K562 (cell line): Measurements from ENCODE around the gene COL8A2. TPM values are rescaled to one million over a fixed set of nuclear protein-coding genes. Genes with fewer than 3 reads are reported as not detected.

Experiments
- DIDO1 ChIP-seq: fragments of 450-650 bp; IDR thresholded peaks from 2 replicates; pipeline ENCODE4 v1.6.1; 2016; ENCODE audit warnings: low read depth, missing biosample characterization, missing genetic modification characterization
- EP300 ChIP-seq: IDR thresholded peaks from 2 replicates; pipeline ENCODE4 v1.6.1; 2012; ENCODE audit warnings: low read length, improper control_type of control experiment
- FOSL1 ChIP-seq: fragments of 200-800 bp; sonication (Bioruptor generic); conservative IDR thresholded peaks from 2 replicates; pipeline ENCODE4 v1.6.1; 2016; ENCODE audit warnings: missing genetic modification characterization, missing compliant biosample characterization
- FOXP1 ChIP-seq: sonication (generic); formaldehyde crosslinking; IDR thresholded peaks from 2 replicates; pipeline ENCODE4 v1.8.0; 2022; ENCODE audit warnings: mild to moderate bottlenecking, missing genetic modification reagents
- MAZ ChIP-seq, 2 experiments: fragments of 450-650 bp in 1 of 2; sonication (generic) in 1 of 2; formaldehyde crosslinking; IDR thresholded peaks in 1 of 2; conservative IDR thresholded peaks in 1 of 2; 2 replicates each; pipeline versions ENCODE4 v1.4.0 to v1.5.0; 2020; ENCODE audit warnings: mild to moderate bottlenecking in 1 of 2, missing genetic modification reagents in 1 of 2
- STAT5B ChIP-seq: fragments of 250-450 bp; sonication (Bioruptor Pico); IDR thresholded peaks from 2 replicates; pipeline ENCODE4 v1.8.0; 2021; ENCODE audit warnings: mild to moderate bottlenecking, inconsistent platforms
- TAL1 ChIP-seq: fragments of 450-650 bp; IDR thresholded peaks from 2 replicates; pipeline ENCODE4 v1.6.1; 2016; ENCODE audit warnings: mild to moderate bottlenecking
- ZBED1 ChIP-seq: IDR thresholded peaks from 2 replicates; pipeline ENCODE4 v1.6.1; 2014
- ZC3H8 ChIP-seq: fragments of 450-650 bp; IDR thresholded peaks from 2 replicates; pipeline ENCODE4 v1.6.1; 2017
- polyA plus RNA-seq, 8 experiments: library from polyadenylated mRNA; depleted of rRNA in 4 of 8; stranded (reverse) in 5 of 8; unstranded in 3 of 8; fragments of >200 nt; fragmentation: Nextera tagmentation in 2 of 8; fragmentation: Illumina TruSeq in 1 of 8; extraction: Ambion mirVana in 2 of 8; extraction: Trizol in 1 of 8; gene quantifications; 2 replicates each; pipeline versions ENCODE4 v1.2.1 to v1.2.3, GENCODE V29; 2011 to 2014; ENCODE audit warnings: inconsistent platforms in 1 of 8, missing spikeins in 1 of 8
- total RNA-seq, 7 experiments: library from RNA; depleted of rRNA in 6 of 7; stranded (reverse); fragments of >200 nt in 6 of 7; fragmentation: Illumina TruSeq in 2 of 7; extraction: Trizol in 2 of 7; gene quantifications; 2 replicates each; pipeline versions ENCODE4 v1.2.1 to v1.2.3, GENCODE V29; 2011 to 2021; ENCODE audit warnings: low replicate concordance in 1 of 7
- TF ChIP-seq, protein P1 (sequence below), 2 experiments: fragments of 450-650 bp; formaldehyde crosslinking in 1 of 2; IDR thresholded peaks; 2 replicates each; pipeline versions ENCODE4 v1.4.0 to v1.6.1; 2014 to 2020; ENCODE audit warnings: mild to moderate bottlenecking in 2 of 2, borderline replicate concordance in 1 of 2, low read depth in 1 of 2
- TF ChIP-seq, protein P2 (sequence below): fragments of 450-650 bp; formaldehyde crosslinking; IDR thresholded peaks from 2 replicates; pipeline ENCODE4 v1.4.0; 2022; ENCODE audit warnings: missing genetic modification characterization
- TF ChIP-seq, protein P3 (sequence below): fragments of 450-650 bp; IDR thresholded peaks from 2 replicates; pipeline ENCODE4 v1.7.1; 2018; ENCODE audit warnings: mild to moderate bottlenecking, low read depth; ENCODE audit not compliant: partially characterized antibody

Gene COL8A2
- total and polyA plus RNA-seq, 9 of the 15 experiments (the other 6 are each of a cell fraction or from before 2014, with no cell fraction given): 0.03 to 0.14 (median 0.04) TPM; not detected in 5

DNA sequence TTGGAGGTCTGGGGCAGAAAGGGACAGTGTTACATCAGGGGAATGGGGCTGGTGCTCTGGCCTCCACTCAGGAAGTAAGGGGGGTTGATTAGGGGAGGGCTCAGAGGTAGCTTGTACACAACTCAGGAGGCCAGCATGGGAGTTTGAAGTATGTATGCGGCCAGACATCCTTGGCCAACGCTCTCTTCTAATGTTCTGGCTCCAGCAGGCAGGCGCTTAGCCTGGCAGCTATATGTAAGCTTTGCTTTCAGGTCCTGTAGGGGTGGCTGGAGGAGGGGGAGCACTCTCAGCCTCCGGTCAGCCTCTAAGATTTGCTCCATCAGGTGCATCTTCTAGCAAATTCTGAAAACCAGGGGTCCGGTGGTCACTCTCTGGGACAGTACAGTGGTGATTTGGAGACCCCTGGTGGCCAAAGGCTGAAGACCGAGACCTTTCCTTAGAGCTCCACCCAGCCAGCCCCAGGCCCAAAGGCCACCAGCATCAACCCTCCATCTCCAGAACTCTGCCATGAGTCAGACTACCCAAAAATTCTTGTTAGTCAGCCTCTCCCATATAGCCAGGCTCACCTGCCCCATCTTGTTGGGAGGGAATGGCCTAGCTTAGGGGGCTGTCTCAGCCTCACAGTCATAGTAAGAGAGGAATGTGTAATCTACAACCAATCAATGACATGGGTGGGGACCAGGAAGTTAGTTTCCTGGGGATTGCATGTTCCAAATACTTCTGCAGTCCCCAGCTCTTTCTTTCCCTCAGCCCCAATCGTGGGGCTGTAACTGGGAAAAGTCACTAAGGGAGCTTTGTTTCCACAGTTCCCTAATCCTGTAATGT is 9.7 kb upstream of the COL8A2 start (continued):
- TF ChIP-seq, protein P1, sequence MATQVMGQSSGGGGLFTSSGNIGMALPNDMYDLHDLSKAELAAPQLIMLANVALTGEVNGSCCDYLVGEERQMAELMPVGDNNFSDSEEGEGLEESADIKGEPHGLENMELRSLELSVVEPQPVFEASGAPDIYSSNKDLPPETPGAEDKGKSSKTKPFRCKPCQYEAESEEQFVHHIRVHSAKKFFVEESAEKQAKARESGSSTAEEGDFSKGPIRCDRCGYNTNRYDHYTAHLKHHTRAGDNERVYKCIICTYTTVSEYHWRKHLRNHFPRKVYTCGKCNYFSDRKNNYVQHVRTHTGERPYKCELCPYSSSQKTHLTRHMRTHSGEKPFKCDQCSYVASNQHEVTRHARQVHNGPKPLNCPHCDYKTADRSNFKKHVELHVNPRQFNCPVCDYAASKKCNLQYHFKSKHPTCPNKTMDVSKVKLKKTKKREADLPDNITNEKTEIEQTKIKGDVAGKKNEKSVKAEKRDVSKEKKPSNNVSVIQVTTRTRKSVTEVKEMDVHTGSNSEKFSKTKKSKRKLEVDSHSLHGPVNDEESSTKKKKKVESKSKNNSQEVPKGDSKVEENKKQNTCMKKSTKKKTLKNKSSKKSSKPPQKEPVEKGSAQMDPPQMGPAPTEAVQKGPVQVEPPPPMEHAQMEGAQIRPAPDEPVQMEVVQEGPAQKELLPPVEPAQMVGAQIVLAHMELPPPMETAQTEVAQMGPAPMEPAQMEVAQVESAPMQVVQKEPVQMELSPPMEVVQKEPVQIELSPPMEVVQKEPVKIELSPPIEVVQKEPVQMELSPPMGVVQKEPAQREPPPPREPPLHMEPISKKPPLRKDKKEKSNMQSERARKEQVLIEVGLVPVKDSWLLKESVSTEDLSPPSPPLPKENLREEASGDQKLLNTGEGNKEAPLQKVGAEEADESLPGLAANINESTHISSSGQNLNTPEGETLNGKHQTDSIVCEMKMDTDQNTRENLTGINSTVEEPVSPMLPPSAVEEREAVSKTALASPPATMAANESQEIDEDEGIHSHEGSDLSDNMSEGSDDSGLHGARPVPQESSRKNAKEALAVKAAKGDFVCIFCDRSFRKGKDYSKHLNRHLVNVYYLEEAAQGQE (IDR thresholded peaks at IDR 0.05; ENCODE audit: borderline replicate concordance): peak; percentile 92
- TF ChIP-seq, protein P1 (CRISPR knock-in tag; IDR thresholded peaks at IDR 0.05; ENCODE audit: low read depth): no peak
- TF ChIP-seq DIDO1 (tag) (no peak), ZBED1 (no peak), MAZ (CRISPR knock-in tag; conservative IDR thresholded peaks at IDR 0.05 in 1 of 2, IDR thresholded peaks at IDR 0.05 in 1 of 2) (peak in 1 of 2 experiments; percentile 55; a peak in 1 of 4 replicates), FOSL1 (tag) (peak; percentile 61), STAT5B (CRISPR knock-in tag) (no peak), FOXP1 (no peak), ZC3H8 (no peak), EP300 (no peak), TAL1 (no peak)
- TF ChIP-seq, protein P2, sequence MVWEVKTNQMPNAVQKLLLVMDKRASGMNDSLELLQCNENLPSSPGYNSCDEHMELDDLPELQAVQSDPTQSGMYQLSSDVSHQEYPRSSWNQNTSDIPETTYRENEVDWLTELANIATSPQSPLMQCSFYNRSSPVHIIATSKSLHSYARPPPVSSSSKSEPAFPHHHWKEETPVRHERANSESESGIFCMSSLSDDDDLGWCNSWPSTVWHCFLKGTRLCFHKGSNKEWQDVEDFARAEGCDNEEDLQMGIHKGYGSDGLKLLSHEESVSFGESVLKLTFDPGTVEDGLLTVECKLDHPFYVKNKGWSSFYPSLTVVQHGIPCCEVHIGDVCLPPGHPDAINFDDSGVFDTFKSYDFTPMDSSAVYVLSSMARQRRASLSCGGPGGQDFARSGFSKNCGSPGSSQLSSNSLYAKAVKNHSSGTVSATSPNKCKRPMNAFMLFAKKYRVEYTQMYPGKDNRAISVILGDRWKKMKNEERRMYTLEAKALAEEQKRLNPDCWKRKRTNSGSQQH (CRISPR knock-in tag): no peak
- TF ChIP-seq, protein P3, sequence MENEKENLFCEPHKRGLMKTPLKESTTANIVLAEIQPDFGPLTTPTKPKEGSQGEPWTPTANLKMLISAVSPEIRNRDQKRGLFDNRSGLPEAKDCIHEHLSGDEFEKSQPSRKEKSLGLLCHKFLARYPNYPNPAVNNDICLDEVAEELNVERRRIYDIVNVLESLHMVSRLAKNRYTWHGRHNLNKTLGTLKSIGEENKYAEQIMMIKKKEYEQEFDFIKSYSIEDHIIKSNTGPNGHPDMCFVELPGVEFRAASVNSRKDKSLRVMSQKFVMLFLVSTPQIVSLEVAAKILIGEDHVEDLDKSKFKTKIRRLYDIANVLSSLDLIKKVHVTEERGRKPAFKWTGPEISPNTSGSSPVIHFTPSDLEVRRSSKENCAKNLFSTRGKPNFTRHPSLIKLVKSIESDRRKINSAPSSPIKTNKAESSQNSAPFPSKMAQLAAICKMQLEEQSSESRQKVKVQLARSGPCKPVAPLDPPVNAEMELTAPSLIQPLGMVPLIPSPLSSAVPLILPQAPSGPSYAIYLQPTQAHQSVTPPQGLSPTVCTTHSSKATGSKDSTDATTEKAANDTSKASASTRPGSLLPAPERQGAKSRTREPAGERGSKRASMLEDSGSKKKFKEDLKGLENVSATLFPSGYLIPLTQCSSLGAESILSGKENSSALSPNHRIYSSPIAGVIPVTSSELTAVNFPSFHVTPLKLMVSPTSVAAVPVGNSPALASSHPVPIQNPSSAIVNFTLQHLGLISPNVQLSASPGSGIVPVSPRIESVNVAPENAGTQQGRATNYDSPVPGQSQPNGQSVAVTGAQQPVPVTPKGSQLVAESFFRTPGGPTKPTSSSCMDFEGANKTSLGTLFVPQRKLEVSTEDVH: no peak
